Skin epidermis (tissue), 12 donors: ENCODE measurements around the gene CDH13.

Source experiments
- H3K27ac ChIP-seq, 21 experiments: fragments of 200-600 bp; sonication (generic) in 11 of 21; one replicate each; pipeline ENCODE4 v1.5.0; 2020; ENCODE audit warnings: mild to moderate bottlenecking in 3 of 21, inconsistent platforms in 2 of 21, moderate library complexity in 2 of 21
- H3K4me3 ChIP-seq, 7 experiments: fragments of 200-600 bp; sonication (generic) in 2 of 7; one replicate each; pipeline ENCODE4 v1.5.0; 2020; ENCODE audit warnings: inconsistent platforms in 2 of 7, mild to moderate bottlenecking in 2 of 7, moderate library complexity in 1 of 7

The CDH13 gene

DNA sequence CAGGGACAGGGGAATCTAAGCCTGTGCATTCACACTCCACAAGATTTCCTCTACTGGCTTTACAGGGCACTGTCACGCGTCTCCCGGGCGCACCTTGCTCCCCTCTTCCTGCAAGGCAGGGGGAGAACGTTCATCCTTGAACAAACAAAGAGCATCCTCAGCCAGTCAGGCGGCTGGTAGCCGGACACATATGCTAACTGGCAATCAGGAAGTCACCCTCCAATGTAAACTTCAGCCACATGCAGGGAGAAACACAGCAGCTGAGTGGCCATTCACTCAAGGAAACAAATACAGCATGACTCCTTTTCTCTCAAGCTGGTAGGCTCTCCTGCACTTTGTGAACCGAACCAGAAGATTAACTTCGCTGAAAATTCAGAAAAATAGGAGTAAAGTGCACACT, 1170.2 kb downstream of the CDH13 start:
- H3K4me3 ChIP-seq: no peak overlapping the region
- no peak overlapping the region for H3K27ac ChIP-seq

- H3K4me3 ChIP-seq: no peak overlapping the region
- no peak overlapping the region for H3K27ac ChIP-seq
Observed at GRCh38 chr16:83799336-83799735, 1172.6 kb downstream of the CDH13 start.

DNA sequence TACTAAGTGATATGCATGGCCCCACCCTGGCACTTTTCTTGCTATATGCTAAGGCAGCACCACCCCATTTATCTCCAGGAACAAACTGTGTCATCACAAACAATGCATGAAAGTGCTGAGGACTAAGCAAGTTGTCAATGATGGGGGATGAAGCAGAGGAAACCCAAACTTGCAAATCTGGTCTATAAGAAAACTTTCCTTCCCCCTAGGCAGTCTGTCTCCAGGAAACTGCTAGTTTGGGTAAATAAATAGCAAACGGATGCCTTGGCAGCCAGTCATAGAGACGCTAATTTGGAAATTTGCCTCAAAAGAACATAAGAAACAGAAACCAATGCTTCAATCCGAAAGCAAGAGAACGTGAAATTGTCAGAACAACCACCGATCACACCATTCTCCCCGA, 1175.4 kb downstream of the CDH13 start:
- H3K27ac ChIP-seq: peak overlapping the region in 15 of 21 experiments; percentile 17 to 75 (median 44)
- H3K4me3 ChIP-seq: peak overlapping the region in 3 of 7 experiments; percentile 8 to 14 (median 9)

DNA sequence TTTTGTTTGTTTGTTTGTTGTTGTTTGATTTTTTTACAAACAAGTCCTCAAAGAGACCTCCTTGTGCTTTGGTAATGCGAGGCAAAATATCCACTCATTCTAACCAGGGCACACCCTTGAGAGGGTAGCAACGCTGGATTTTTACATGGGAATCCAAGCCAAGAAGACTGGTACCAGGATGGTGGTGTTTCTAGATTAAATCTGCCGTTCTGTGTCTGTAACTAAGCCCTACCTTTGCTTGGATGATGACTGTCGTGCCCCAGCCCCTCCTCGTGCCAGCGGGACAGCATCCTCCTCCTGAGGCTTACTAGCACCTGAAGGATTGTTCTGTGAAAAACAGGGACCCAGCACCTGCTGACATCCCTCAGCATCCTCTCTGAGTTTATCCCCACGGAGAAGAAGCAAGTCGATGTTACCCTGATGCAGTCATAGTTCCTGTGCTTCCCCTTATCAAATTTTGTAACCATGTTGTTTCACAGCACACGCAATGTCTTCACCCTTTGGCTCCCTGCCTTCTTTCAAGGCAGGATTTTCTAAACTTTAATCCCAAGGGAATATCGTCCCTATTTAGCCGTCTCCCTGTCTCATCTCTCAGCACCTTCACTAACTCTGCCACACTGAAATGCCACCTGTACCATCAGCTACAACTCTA, 1175.9 kb downstream of the CDH13 start:
- H3K4me3 ChIP-seq: peak overlapping the region in 3 of 7 experiments; percentile 8 to 14 (median 9)
- H3K27ac ChIP-seq: peak overlapping the region in 15 of 21 experiments; percentile 17 to 75 (median 44)

- Histone ChIP-seq H3K4me3 (no peak overlapping the region), H3K27ac (no peak overlapping the region)
Observed at GRCh38 chr16:83803811-83804210, 1177.0 kb downstream of the CDH13 start.

DNA sequence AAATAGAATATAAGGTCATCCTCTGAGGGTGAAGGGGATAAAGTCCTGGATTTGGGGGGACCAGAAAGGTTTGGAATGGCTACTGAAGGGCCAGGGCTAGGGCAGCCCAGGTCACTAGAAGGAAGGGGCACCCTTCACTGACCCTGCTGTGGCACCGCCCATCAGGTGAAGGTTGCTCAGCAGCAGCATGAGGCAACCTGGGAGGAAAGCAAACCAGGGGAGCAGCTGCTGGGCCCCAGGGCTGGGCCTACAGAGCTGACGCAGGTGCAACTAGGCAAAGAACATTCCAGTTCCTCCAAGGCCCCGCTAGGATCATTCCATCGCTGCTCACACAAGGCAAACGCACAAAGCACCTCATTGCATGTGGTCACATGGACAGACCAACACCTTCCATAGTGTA, 1177.6 kb downstream of the CDH13 start:
- Histone ChIP-seq H3K27ac (no peak overlapping the region), H3K4me3 (no peak overlapping the region)

DNA sequence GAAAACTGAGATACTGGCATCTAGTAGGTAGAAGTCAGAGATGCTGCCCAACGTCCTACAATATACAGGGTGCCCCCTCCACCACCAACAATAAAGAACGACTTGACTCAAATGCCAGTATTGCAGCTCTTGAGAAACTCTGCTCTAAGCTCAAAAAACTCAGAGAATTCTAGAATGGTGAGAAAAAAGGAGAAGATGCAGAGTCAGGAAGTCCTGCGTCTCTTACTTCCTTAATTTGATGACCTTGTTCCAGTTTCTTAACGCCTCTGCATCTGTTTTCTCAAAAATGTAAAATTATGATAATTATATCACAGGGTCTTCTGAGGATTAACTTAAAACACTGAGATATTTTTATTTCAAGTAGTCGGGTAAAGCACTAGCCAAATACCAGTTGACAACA, 1179.3 kb downstream of the CDH13 start:
- no peak overlapping the region for H3K4me3 ChIP-seq
- peak overlapping the region in 7 of 21 experiments; percentile 16 to 91 (median 49) for H3K27ac ChIP-seq

DNA sequence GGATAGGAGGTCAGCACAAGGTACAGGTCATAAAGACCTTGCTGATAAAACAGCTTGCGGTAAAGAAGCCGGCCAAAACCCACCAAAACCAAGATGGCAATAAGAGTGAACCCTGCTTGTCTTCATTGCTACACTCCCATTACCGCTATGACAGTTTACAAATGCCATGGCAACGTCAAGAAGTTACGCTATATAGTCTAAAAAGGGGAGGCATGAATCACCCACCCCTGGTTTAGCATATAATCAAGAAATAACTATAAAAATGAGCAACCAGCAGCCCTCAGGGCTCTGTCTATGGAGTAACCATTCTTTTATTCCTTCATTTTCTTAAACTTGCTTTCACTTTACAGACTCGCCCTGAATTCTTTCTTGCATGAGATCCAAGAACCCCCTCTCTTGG, 1180.0 kb downstream of the CDH13 start:
- H3K27ac ChIP-seq: peak overlapping the region in 7 of 21 experiments; percentile 13 to 91 (median 86)

DNA sequence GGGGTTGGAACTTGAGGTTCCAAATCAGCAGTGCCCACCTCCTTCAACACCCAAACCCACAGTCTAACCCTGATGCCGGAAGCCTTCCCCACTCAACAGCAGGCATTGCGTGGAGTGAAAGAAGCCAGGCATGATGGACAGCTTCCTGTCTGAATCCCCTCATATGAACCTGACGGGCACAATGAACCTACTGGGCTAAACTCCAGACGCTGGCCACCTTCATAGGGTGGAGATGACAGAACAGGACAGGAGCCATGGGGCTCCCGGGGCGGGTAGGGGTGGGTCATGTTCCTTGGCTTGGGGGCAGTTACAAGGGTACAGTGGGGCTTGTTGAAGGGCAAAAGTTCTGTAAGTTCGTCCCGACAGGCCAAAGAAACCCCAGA, 1180.5 kb downstream of the CDH13 start:
- Histone ChIP-seq H3K27ac (peak overlapping the region in 18 of 21 experiments; percentile 35 to 97 (median 88)), H3K4me3 (peak overlapping the region in 5 of 7 experiments; percentile 88 to 99 (median 94))

More for the DNA sequence above, 1180.0 kb downstream of the CDH13 start:
- no peak overlapping the region for H3K4me3 ChIP-seq

DNA sequence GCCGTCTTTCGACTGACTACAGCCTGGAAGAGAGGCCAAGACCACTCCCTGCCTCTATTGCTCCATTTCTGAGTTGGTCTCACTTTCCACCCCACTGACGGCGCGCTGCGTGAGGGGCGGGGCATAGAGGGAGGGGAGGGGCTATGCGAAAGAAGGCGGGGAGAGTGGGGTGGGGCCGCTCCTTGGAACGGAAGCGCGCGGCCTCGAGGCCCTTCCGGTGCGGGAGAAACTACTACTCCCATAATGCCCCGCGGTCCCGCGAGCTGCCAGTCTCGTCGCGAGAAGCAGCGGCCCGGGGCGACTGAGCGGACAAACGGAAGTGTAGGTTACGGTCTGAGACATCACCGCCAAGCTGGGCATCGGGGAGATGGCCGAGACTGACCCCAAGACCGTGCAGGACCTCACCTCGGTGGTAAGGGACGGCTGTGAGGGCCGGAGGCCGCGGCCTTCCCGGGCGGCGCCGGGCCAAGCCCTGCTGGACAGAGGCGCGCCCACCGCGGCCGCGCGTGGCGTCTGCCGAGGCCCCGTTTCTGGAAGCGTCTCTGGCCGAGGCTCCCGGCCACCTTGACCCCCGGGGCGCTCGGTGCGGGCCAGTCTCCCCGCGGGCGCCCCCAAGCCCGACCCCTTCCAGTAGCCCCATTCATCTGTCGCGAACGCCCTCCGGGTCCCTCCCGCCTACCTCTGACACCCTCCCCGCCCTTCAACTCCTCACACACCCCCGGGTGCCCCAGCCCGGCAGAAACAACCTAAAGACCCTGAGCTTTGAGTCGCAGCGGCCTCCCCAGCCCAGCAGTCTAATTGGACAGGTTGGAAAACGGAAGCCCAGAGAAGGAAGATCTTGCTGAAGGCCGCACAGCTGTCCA, 1181.2 kb downstream of the CDH13 start, which contains the start of gene HSBP1:
Gene HSBP1 (plus strand): TSS at position 269 of the 863 bp plus-strand sequence. CDS start 99 bp downstream, at position 368.
- peak within 1 kb of the TSS in 20 of 21 experiments; percentile 69 to 97 (median 90) for H3K27ac ChIP-seq

DNA sequence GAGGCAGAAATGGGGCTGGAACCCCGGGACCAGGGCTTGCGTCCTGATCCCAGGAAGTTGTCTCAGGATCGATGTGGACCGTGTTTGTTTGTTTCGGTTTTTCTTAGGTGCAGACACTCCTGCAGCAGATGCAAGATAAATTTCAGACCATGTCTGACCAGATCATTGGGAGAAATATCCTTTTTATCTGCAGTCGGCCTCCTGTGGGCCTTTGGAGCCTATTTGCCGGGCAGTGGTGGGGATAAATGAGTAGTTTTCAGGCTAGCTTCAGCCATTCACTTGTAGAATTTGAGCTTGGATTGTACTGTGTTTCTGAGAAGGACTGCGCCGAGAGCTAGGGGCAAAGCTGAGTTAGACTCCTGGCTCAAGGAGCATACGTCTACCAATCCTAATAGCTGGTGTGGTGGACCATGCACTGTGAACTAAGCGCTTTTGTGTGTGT, 1181.8 kb downstream of the CDH13 start:
- H3K27ac ChIP-seq: peak overlapping the region in 19 of 21 experiments; percentile 76 to 97 (median 91)

More for the DNA sequence above, 1181.2 kb downstream of the CDH13 start, which contains the start of gene HSBP1:
- peak within 1 kb of the TSS; percentile 76 to 99 (median 89) for H3K4me3 ChIP-seq

GRCh38 chr16:83809092-83809491, 1182.3 kb downstream of the CDH13 start:
- H3K4me3 ChIP-seq: peak overlapping the region; percentile 76 to 99 (median 89)

More for the DNA sequence above, 1181.8 kb downstream of the CDH13 start:
- H3K4me3 ChIP-seq: peak overlapping the region; percentile 76 to 99 (median 89)

GRCh38 chr16:83810901-83811300, 1184.1 kb downstream of the CDH13 start:
- H3K27ac ChIP-seq: no peak overlapping the region
- H3K4me3 ChIP-seq: no peak overlapping the region

More at GRCh38 chr16:83809092-83809491, 1182.3 kb downstream of the CDH13 start:
- H3K27ac ChIP-seq: peak overlapping the region in 5 of 21 experiments; percentile 90 to 96 (median 91)

GRCh38 chr16:83813823-83814658, 1187.3 kb downstream of the CDH13 start:
- H3K27ac ChIP-seq: peak overlapping the region in 7 of 21 experiments; percentile 3 to 52 (median 27)

GRCh38 chr16:83814659-83814985, 1187.9 kb downstream of the CDH13 start:
- Histone ChIP-seq H3K27ac (peak overlapping the region in 2 of 21 experiments; percentile 14 to 27), H3K4me3 (no peak overlapping the region)

More at GRCh38 chr16:83813823-83814658, 1187.3 kb downstream of the CDH13 start:
- H3K4me3 ChIP-seq: no peak overlapping the region

DNA sequence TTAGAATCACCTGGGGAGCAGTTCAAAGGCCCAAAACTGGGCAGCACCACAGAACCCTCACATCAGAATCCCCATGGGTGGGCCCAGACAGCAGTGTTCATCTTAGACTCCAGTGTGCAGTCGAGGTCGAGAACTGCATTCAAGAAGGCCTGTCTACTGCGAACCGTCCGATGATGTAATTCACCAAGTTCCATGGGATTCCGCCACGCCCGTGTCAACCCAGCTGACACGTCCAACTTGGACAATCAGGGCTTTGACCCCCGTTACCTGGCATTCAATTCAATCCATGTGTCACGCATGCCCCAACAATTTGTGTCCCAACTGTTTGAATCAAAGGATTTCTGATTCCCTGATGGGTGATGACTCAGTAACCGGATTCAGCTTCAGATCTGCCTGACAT, 1190.3 kb downstream of the CDH13 start:
- H3K27ac ChIP-seq: no peak overlapping the region
- no peak overlapping the region for H3K4me3 ChIP-seq

GRCh38 chr16:83818276-83818675, 1191.5 kb downstream of the CDH13 start:
- peak overlapping the region in 1 of 21 experiments; percentile 18 for H3K27ac ChIP-seq
- no peak overlapping the region for H3K4me3 ChIP-seq

- no peak overlapping the region for H3K27ac ChIP-seq
- H3K4me3 ChIP-seq: no peak overlapping the region
Observed at GRCh38 chr16:83819361-83819760, 1192.6 kb downstream of the CDH13 start.

DNA sequence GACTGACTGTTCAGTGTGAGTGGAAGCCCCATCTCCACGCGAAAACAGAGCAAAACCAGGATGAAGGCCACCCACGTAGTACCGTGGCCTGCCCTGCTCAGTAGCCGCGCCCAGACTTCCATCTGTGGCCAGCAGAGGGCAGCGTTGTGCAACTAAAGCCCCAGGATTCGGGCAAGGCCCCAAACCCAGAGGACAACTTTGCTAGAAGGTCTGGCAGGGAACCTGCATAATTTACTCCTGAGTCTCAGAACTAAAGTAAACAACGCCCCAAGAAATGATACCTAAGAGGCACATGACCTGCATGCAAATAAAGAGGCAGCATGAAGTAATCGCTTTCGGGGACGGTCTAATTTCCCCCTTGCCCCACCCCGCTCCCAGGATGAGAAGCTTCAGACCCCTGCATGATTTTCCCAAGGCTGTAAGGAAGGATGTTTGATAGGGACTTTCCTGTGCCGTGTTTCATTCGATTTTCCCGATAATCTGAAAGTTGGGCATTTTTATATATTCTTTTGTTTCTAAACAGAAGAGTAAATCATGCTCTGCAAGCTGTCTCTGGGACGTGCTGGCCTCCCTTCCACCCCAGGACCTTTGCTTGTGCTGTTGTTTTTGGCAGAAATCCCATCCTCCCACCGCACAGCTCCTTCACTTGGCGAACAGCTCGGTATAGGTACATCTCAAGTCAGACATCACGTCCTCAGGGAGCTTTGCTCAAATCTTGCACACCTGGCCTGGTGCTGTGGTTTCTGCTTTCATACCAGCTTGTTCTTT, 1199.6 kb downstream of the CDH13 start:
- H3K27ac ChIP-seq: no peak overlapping the region
- H3K4me3 ChIP-seq: no peak overlapping the region
